ENCODE data around the gene PITX1. TPM values are rescaled to one million over a fixed set of nuclear protein-coding genes. Genes with fewer than 3 reads are reported as not detected.

Gene PITX1
- total and polyA plus RNA-seq, 2 donors (not counting 3 experiments of a cell fraction or from before 2014, with no cell fraction given), result 0.48 to 6.0 TPM

GRCh38 chr5:135015942-135016341, 18.1 kb downstream of the PITX1 start:
- POLR2A ChIA-PET, result no interaction called here
- H3K27me3 ChIP-seq (ENCODE audit: control insufficient read depth in 2 of 2, insufficient read depth in 2 of 2, low read length in 2 of 2), result peaks cover 0 to 3% of the 10 kb centered on the region in 2 experiments
- H3K9me1 ChIP-seq (replicated peaks; ENCODE audit: control insufficient read depth, extremely low read depth, insufficient read depth, low read length), result no peaks in the 10 kb centered on the region
- no peak overlapping the region for H2AFZ ChIP-seq (ENCODE audit: low read depth, low read length)
- H3K4me1 ChIP-seq (ENCODE audit: control insufficient read depth, extremely low read depth, insufficient read depth, low read length), result no peaks in the 10 kb centered on the region
- H4K20me1 ChIP-seq (replicated peaks; ENCODE audit: control insufficient read depth, extremely low read depth, insufficient read depth, low read length), result no peaks in the 10 kb centered on the region
- H3K4me2 ChIP-seq (ENCODE audit: insufficient read depth, low read length), result no peak overlapping the region
- no TSS peak for BruUV-seq (replicated peaks)
- no peak overlapping the region for H3K4me3 ChIP-seq (replicated peaks in 1 of 3; ENCODE audit: insufficient read depth in 1 of 3, low read depth in 1 of 3, low read length in 3 of 3)
- H3K27ac ChIP-seq (ENCODE audit: insufficient read depth, low read depth, low read length), result no peak overlapping the region
- no peaks in the 10 kb centered on the region for H3K79me2 ChIP-seq (ENCODE audit: control insufficient read depth, insufficient read depth, low read length)
- intact Hi-C loops (cut with micrococcal nuclease), result no loop called here
- CTCF ChIA-PET, result interaction anchor here (1.2 kb wide), 1 partner anchor 8 kb away, joined by 6 read pairs; no protein-coding TSS in a partner anchor
- FAIRE-seq (no peak), DNase-seq (ENCODE audit: low read depth, low spot score) (no peak)
- H3K9me3 ChIP-seq (replicated peaks; ENCODE audit: control insufficient read depth, insufficient read depth, low read length), result no peaks in the 10 kb centered on the region
- TF ChIP-seq GATA2 (IDR thresholded peaks at IDR 0.05; ENCODE audit: insufficient read depth, insufficient read length, low read depth, low read length) (no peak), POLR2AphosphoS5 (IDR thresholded peaks at IDR 0.05; ENCODE audit: insufficient read depth, low read depth, low read length) (no peak), MAX (IDR thresholded peaks at IDR 0.05; ENCODE audit: insufficient read depth, insufficient read length) (no peak), FOS (IDR thresholded peaks at IDR 0.05; ENCODE audit: borderline replicate concordance, insufficient read depth, low read length) (no peak), EZH2 (IDR thresholded peaks at IDR 0.05; ENCODE audit: borderline replicate concordance, low read depth, low read length, severe bottlenecking) (no peak), POLR2A (IDR thresholded peaks at IDR 0.05; ENCODE audit: low read depth, low read length) (no peak), MYC (IDR thresholded peaks at IDR 0.05; ENCODE audit: low read depth, low read length) (no peak), JUN (IDR thresholded peaks at IDR 0.05; ENCODE audit: borderline replicate concordance, insufficient read depth, insufficient read length, low read depth) (no peak)
- TF ChIP-seq, protein P1, sequence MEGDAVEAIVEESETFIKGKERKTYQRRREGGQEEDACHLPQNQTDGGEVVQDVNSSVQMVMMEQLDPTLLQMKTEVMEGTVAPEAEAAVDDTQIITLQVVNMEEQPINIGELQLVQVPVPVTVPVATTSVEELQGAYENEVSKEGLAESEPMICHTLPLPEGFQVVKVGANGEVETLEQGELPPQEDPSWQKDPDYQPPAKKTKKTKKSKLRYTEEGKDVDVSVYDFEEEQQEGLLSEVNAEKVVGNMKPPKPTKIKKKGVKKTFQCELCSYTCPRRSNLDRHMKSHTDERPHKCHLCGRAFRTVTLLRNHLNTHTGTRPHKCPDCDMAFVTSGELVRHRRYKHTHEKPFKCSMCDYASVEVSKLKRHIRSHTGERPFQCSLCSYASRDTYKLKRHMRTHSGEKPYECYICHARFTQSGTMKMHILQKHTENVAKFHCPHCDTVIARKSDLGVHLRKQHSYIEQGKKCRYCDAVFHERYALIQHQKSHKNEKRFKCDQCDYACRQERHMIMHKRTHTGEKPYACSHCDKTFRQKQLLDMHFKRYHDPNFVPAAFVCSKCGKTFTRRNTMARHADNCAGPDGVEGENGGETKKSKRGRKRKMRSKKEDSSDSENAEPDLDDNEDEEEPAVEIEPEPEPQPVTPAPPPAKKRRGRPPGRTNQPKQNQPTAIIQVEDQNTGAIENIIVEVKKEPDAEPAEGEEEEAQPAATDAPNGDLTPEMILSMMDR (IDR thresholded peaks at IDR 0.05; ENCODE audit: extremely low read depth in 1 of 2, insufficient read depth in 1 of 2, low read depth in 1 of 2, low read length in 2 of 2), result no peak
- H3K36me3 ChIP-seq (ENCODE audit: control insufficient read depth in 2 of 2, extremely low read depth in 1 of 2, insufficient read depth in 2 of 2, low read length in 2 of 2), result no peaks in the 10 kb centered on the region
- dilution Hi-C loops (cut with MboI; ENCODE audit: extremely low pct_ligation_motif_present, low sequenced_read_pairs), result no loop called here
- H3K9ac ChIP-seq (replicated peaks; ENCODE audit: extremely low read depth, insufficient read depth, low read length), result no peak overlapping the region
